Measurements from ENCODE around the gene MTARC2.

Gene MTARC2

GRCh38 chr1:220770245-220770913 lies 22.3 kb downstream of the MTARC2 start:
- H3K9me3 Mint-ChIP-seq = no peaks in the 10 kb centered on the region
- no peaks in the 10 kb centered on the region for H3K27me3 Mint-ChIP-seq (ENCODE audit: low read depth)
- H3K27ac Mint-ChIP-seq = no peak overlapping the region
- no peaks in the 10 kb centered on the region for H3K4me1 Mint-ChIP-seq (ENCODE audit: low read depth)
- no peaks in the 10 kb centered on the region for H3K36me3 Mint-ChIP-seq (ENCODE audit: low read depth)
- no peak overlapping the region for H3K4me3 Mint-ChIP-seq

GRCh38 chr1:220772846-220773245 lies 24.7 kb downstream of the MTARC2 start:
- Mint-ChIP-seq H3K4me1 (ENCODE audit: low read depth) (no peaks in the 10 kb centered on the region), H3K36me3 (ENCODE audit: low read depth) (no peaks in the 10 kb centered on the region), H3K27me3 (ENCODE audit: low read depth) (no peaks in the 10 kb centered on the region), H3K27ac (no peak overlapping the region), H3K9me3 (no peaks in the 10 kb centered on the region), H3K4me3 (no peak overlapping the region)

- Mint-ChIP-seq H3K9me3 (no peaks in the 10 kb centered on the region), H3K4me1 (ENCODE audit: low read depth) (no peaks in the 10 kb centered on the region), H3K36me3 (ENCODE audit: low read depth) (no peaks in the 10 kb centered on the region), H3K4me3 (no peak overlapping the region), H3K27ac (no peak overlapping the region), H3K27me3 (ENCODE audit: low read depth) (no peaks in the 10 kb centered on the region)
Measured at GRCh38 chr1:220775240-220775853, 27.2 kb downstream of the MTARC2 start.

GRCh38 chr1:220776254-220776653 lies 28.1 kb downstream of the MTARC2 start:
- no peaks in the 10 kb centered on the region for H3K9me3 Mint-ChIP-seq
- H3K4me1 Mint-ChIP-seq (ENCODE audit: low read depth) = no peaks in the 10 kb centered on the region
- H3K4me3 Mint-ChIP-seq = no peak overlapping the region
- no peak overlapping the region for H3K27ac Mint-ChIP-seq
- no peaks in the 10 kb centered on the region for H3K27me3 Mint-ChIP-seq (ENCODE audit: low read depth)
- H3K36me3 Mint-ChIP-seq (ENCODE audit: low read depth) = no peaks in the 10 kb centered on the region

GRCh38 chr1:220776720-220777326 lies 28.7 kb downstream of the MTARC2 start:
- Mint-ChIP-seq H3K27ac (no peak overlapping the region), H3K36me3 (ENCODE audit: low read depth) (no peaks in the 10 kb centered on the region), H3K27me3 (ENCODE audit: low read depth) (peaks cover 4% of the 10 kb centered on the region), H3K4me3 (no peak overlapping the region), H3K4me1 (ENCODE audit: low read depth) (no peaks in the 10 kb centered on the region), H3K9me3 (no peaks in the 10 kb centered on the region)

- Mint-ChIP-seq H3K9me3 (no peaks in the 10 kb centered on the region), H3K4me3 (no peak overlapping the region), H3K36me3 (ENCODE audit: low read depth) (no peaks in the 10 kb centered on the region), H3K4me1 (ENCODE audit: low read depth) (no peaks in the 10 kb centered on the region), H3K27me3 (ENCODE audit: low read depth) (peaks cover 57% of the 10 kb centered on the region), H3K27ac (no peak overlapping the region)
Measured at GRCh38 chr1:220783453-220783852, 35.3 kb downstream of the MTARC2 start.

- H3K4me1 Mint-ChIP-seq (ENCODE audit: low read depth) = no peaks in the 10 kb centered on the region
- H3K9me3 Mint-ChIP-seq = no peaks in the 10 kb centered on the region
- no peaks in the 10 kb centered on the region for H3K36me3 Mint-ChIP-seq (ENCODE audit: low read depth)
- peaks cover 62% of the 10 kb centered on the region for H3K27me3 Mint-ChIP-seq (ENCODE audit: low read depth)
- no peak overlapping the region for H3K27ac Mint-ChIP-seq
- no peak overlapping the region for H3K4me3 Mint-ChIP-seq
Measured at GRCh38 chr1:220784751-220785150, 36.6 kb downstream of the MTARC2 start.

GRCh38 chr1:220785166-220786056 lies 37.3 kb downstream of the MTARC2 start:
- Mint-ChIP-seq H3K4me3 (no peak overlapping the region), H3K4me1 (ENCODE audit: low read depth) (no peaks in the 10 kb centered on the region), H3K27me3 (ENCODE audit: low read depth) (peaks cover 62% of the 10 kb centered on the region), H3K9me3 (no peaks in the 10 kb centered on the region), H3K27ac (no peak overlapping the region), H3K36me3 (ENCODE audit: low read depth) (no peaks in the 10 kb centered on the region)

- no peak overlapping the region for H3K27ac Mint-ChIP-seq
- H3K36me3 Mint-ChIP-seq (ENCODE audit: low read depth) = no peaks in the 10 kb centered on the region
- peaks cover 63% of the 10 kb centered on the region for H3K27me3 Mint-ChIP-seq (ENCODE audit: low read depth)
- no peaks in the 10 kb centered on the region for H3K4me1 Mint-ChIP-seq (ENCODE audit: low read depth)
- no peak overlapping the region for H3K4me3 Mint-ChIP-seq
- H3K9me3 Mint-ChIP-seq = no peaks in the 10 kb centered on the region
Measured at GRCh38 chr1:220786057-220786336, 37.9 kb downstream of the MTARC2 start.

DNA sequence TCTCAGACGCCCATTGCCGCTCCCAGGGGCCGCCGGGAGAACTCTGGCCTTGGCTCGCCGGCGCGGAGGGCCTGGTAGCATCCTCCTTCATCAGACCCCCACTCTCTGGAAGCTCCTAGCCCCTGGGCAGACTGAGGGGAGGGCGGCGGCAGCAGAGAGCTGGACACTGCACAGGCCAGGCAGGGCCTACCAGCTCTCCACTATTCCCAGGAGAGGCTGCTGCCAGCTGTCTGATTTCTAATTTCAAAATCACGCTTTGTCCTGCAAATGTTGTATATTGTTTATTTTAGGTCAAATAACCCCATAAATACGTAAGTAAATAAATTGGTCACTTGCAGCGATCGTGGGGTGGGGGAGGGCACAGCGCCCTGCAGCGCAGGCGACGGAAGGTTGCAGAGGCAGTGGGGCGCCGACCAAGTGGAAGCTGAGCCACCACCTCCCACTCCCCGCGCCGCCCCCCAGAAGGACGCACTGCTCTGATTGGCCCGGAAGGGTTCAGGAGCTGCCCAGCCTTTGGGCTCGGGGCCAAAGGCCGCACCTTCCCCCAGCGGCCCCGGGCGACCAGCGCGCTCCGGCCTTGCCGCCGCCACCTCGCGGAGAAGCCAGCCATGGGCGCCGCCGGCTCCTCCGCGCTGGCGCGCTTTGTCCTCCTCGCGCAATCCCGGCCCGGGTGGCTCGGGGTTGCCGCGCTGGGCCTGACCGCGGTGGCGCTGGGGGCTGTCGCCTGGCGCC lies 38.4 kb downstream of the MTARC2 start, which contains the start of gene MTARC1:
MTARC1 (plus strand) TSS at position 577 of the 732 bp plus-strand sequence; CDS start at position 609, 32 bp downstream.
- Mint-ChIP-seq H3K27me3 (ENCODE audit: low read depth) (peaks cover 68% of the 10 kb centered on the region), H3K4me1 (ENCODE audit: low read depth) (no peaks in the 10 kb centered on the region), H3K9me3 (no peaks in the 10 kb centered on the region), H3K36me3 (ENCODE audit: low read depth) (no peaks in the 10 kb centered on the region), H3K27ac (no peak within 1 kb of the TSS), H3K4me3 (no peak within 1 kb of the TSS)

DNA sequence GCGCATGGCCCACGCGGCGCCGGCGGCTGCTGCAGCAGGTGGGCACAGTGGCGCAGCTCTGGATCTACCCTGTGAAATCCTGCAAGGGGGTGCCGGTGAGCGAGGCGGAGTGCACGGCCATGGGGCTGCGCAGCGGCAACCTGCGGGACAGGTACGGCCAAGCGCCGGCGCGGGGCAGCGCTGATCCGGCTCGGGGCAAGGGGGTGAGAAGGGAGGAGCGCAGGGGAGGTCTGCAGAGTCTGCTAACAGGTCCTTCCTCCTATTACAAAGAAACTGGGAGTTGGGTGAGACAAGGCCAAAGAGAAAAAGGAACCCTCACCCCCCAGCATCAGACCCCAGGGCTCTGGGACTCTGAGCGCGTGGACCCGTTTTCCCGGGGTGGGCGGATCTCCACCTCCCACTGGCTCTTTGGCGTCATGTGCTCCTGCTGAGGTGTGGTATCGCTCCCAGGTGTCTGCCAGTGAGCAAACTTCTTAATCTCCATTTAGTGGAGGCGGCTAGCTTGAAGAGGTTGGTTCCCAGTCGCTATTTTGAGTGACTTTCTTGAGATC lies 39.0 kb downstream of the MTARC2 start:
- H3K4me1 Mint-ChIP-seq (ENCODE audit: low read depth) = no peaks in the 10 kb centered on the region
- no peaks in the 10 kb centered on the region for H3K36me3 Mint-ChIP-seq (ENCODE audit: low read depth)
- H3K27ac Mint-ChIP-seq = no peak overlapping the region
- no peaks in the 10 kb centered on the region for H3K9me3 Mint-ChIP-seq
- peaks cover 71% of the 10 kb centered on the region for H3K27me3 Mint-ChIP-seq (ENCODE audit: low read depth)
- H3K4me3 Mint-ChIP-seq = no peak overlapping the region

DNA sequence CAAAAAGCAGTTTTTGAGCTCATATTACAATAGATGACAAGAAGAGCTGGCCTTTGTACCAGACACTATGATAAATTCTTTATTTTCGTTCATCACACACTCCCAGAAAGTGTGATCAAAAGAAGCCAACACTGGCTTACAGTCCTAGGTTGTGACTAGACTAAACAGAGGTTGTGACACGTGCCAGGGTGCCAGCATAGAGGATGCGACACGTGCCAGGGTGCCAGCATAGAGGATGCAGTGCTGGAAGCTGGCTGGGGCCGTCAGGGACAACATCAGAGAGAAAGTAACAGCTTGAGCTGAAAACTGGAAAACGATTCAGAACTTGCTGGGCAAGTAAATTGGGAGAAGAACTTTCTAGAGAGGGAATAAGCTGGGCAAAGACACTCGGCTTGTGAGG lies 40.8 kb downstream of the MTARC2 start:
- Mint-ChIP-seq H3K4me1 (ENCODE audit: low read depth) (no peaks in the 10 kb centered on the region), H3K27ac (no peak overlapping the region), H3K27me3 (ENCODE audit: low read depth) (peaks cover 58% of the 10 kb centered on the region), H3K4me3 (no peak overlapping the region), H3K9me3 (no peaks in the 10 kb centered on the region), H3K36me3 (ENCODE audit: low read depth) (no peaks in the 10 kb centered on the region)

DNA sequence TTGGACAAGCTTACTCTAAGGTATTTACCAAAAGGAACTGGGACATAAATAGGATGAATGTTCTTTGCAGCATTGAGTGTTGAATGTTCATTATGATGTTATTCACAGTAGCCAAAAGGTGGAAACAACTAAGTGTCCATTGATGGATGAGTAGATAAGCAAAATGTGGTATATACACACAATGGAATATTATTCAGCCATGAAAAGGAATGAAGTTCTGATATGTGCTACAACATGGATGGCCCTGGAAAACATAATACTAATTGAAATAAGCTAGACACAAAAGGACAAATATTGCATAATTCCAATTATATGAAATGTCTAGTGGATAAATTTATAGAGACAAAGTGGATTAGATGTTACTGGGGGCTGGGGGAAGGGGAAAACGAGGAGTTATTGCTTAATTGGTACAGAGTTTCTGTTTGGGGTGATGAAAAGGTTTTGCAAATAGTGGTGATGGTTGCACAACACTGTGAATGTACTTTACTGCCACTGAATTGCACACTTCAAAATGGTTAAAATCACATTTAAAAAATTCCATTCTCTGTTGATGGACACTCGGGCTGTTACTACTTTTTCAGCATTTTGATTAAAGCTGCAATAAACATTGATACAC lies 41.5 kb downstream of the MTARC2 start:
- no peaks in the 10 kb centered on the region for H3K9me3 Mint-ChIP-seq
- H3K27me3 Mint-ChIP-seq (ENCODE audit: low read depth) = peaks cover 51% of the 10 kb centered on the region
- no peak overlapping the region for H3K27ac Mint-ChIP-seq
- no peak overlapping the region for H3K4me3 Mint-ChIP-seq
- no peaks in the 10 kb centered on the region for H3K36me3 Mint-ChIP-seq (ENCODE audit: low read depth)
- no peaks in the 10 kb centered on the region for H3K4me1 Mint-ChIP-seq (ENCODE audit: low read depth)

All from T-helper 1 cell treated with Interleukin-12 subunit alpha and Interleukin-12 subunit beta and Interleukin-4 antibody, amounts not matched to agents 30 μg/mL and 1 μg/mL, for 36 hours (primary cell).